ENCODE results near the gene U2SURP. TPM values are rescaled to one million over a fixed set of nuclear protein-coding genes. Genes with fewer than 3 reads are reported as not detected.
"Not testable (repeated sequence)": the region's sequence is repeated elsewhere in the genome, so short reads cannot be mapped to it uniquely, and the experiment has no call there.

The U2SURP gene
- total RNA-seq, 1 experiment from 2014 or later, result 168 TPM

DNA sequence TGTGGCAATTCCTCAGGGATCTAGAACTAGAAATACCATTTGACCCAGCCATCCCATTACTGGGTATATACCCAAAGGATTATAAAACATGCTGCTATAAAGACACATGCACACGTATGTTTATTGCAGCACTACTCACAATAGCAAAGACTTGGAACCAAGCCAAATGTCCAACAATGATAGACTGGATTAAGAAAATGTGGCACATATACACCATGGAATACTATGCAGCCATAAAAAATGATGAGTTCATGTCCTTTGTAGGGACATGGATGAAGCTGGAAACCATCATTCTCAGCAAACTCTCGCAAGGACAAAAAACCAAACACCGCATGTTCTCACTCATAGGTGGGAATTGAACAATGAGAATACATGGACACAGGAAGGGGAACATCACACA is 12.5 kb upstream of the U2SURP start:
- H3K79me2 ChIP-seq (ENCODE audit: insufficient read depth, low read length); H4K20me1 ChIP-seq (ENCODE audit: control insufficient read depth, insufficient read depth, insufficient read length); H3K4me1 Mint-ChIP-seq; H3K56ac ChIP-seq (ENCODE audit: insufficient read length, low read depth, low read length); H3K27me3 ChIP-seq (ENCODE audit: insufficient read depth, low read length); H3K14ac ChIP-seq (ENCODE audit: insufficient read depth, low read length); H3K79me1 ChIP-seq (ENCODE audit: insufficient read depth, low read depth, low read length, poor library complexity, severe bottlenecking); H3K36me3 Mint-ChIP-seq (ENCODE audit: insufficient read depth in 1 of 3, low read depth in 3 of 3); H3K4me1 ChIP-seq (ENCODE audit: insufficient read depth, low read length); H3K18ac ChIP-seq (ENCODE audit: insufficient read length, low read depth, low read length); H2BK12ac ChIP-seq (ENCODE audit: insufficient read length, low read depth, low read length); H3K4me2 ChIP-seq (ENCODE audit: insufficient read depth, insufficient read length, low read length); H4K8ac ChIP-seq (replicated peaks; ENCODE audit: insufficient read length, low read depth, low read length); H4K91ac ChIP-seq (ENCODE audit: insufficient read length, low read depth, low read length); H3K27me3 Mint-ChIP-seq (ENCODE audit: low read depth); H3K9me3 ChIP-seq (ENCODE audit: control insufficient read depth, low read depth, low read length); H2BK20ac ChIP-seq (ENCODE audit: low read depth, low read length, poor library complexity, severe bottlenecking); H3K27ac Mint-ChIP-seq; DNase-seq; H3K27ac ChIP-seq (ENCODE audit: insufficient read length, low read depth, low read length); H3K4me3 Mint-ChIP-seq; H2BK120ac ChIP-seq (ENCODE audit: low read depth, low read length, poor library complexity, severe bottlenecking); H2BK5ac ChIP-seq (ENCODE audit: insufficient read length, low read length); H3K23ac ChIP-seq (ENCODE audit: insufficient read length, low read depth, low read length); H3K23me2 ChIP-seq (ENCODE audit: insufficient read length, low read depth, low read length, poor library complexity, severe bottlenecking); H3K9ac ChIP-seq (ENCODE audit: extremely low read depth, insufficient read length, low read length); H2AFZ ChIP-seq (ENCODE audit: low read length); H2BK15ac ChIP-seq (ENCODE audit: low read depth, low read length); H3T11ph ChIP-seq (ENCODE audit: low read length); H2AK5ac ChIP-seq (ENCODE audit: insufficient read length, low read length); H3K9me3 Mint-ChIP-seq; H3K4ac ChIP-seq (ENCODE audit: low read depth, low read length); H4K5ac ChIP-seq (ENCODE audit: insufficient read length, low read depth, low read length): not testable (repeated sequence)
- no CpG with 5 or more reads among the region's 3 CpGs for WGBS (ENCODE audit: extremely low coverage, insufficient read length, low lambda C conversion rate)

All from H9 (cell line).